ENCODE results near the gene FSIP1.

FSIP1 gene

DNA sequence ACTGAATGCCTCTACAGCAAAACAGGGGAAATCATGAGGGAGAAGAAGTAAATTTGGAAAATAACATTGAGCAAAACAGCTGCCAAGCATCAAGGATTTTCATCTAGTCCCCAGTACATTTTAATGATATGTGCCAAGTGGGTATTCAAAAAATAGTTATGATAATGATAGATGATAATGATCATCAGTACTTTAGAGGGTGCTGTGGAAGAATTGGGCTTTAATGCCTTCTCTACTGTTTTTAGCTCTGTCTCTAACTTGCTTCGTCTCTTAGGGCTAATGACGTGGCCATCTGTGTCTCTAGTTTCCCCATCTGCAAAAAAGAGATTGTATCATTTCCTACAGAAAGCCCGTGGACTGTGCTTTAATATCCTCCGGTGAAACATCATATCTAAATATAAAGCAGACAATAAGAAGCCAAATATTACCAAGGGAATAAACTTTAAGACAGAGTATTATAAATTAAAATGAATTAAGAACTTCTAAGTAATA lies 10.2 kb upstream of the FSIP1 start:
- DNase-seq (ENCODE audit: low read depth in 2 of 3, low spot score in 2 of 3): no peak

GRCh38 chr15:39792025-39792843 lies 9.6 kb upstream of the FSIP1 start:
- DNase-seq (ENCODE audit: low read depth in 2 of 3, low spot score in 2 of 3): no peak

DNA sequence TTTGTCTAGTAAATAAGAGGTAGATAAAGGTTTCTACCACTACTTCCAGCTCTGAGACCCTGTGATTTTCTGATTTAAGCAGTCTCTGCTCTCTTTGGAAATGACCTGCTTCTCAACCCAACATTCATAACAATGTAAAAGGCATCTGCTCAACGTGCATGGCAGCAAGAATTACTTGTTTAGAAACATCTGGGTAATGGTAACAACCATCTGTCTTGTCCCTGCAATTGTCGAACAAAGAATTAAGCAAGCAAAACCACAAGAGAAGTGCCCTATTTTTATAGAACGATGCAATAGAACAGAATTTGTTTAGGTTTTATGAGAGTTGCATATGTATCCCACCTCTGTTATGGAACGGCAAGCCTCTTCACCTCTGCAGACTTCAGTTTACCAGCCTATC lies 7.1 kb upstream of the FSIP1 start:
- DNase-seq (ENCODE audit: low read depth in 2 of 3, low spot score in 2 of 3): no peak

DNA sequence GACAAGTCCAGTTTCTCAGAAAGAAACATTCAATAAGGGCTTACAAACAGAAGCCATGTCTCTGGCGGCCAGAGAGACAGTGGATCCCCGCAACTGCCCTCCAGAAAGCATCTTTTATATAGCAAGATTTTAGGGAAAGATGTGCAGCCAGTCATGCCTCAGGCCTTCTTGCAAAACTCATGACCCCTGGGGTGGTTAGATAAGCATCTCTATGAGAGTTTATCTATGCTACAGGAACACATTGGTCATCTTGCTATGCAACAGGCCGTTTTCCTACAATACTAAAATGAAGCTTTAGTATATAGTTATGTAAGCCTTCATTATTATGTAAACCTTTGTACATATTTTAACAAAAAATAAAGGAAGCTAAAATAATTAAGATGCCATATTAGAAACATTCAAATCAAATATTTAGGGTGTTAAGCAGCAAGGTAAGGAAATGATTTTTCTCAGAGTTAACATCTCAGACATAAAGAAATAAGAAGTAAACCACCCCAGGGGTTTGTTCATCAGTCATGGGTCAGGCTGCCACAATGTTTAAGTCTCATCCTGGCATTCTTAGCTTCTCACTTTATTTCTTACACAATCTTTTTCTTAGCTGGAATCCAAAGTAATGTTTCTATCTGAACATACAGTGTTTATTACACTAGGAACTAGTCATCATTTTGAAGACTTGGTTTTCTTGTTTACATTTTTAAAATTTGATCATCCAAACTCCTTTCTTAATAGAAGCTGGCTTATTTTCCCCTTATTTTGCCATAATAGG lies 6.3 kb upstream of the FSIP1 start:
- no peak for DNase-seq (ENCODE audit: low read depth in 2 of 3, low spot score in 2 of 3)

- DNase-seq (ENCODE audit: low read depth in 2 of 3, low spot score in 2 of 3): no peak
These were observed 5.5 kb upstream of the FSIP1 start for GRCh38 chr15:39788108-39788507.

DNA sequence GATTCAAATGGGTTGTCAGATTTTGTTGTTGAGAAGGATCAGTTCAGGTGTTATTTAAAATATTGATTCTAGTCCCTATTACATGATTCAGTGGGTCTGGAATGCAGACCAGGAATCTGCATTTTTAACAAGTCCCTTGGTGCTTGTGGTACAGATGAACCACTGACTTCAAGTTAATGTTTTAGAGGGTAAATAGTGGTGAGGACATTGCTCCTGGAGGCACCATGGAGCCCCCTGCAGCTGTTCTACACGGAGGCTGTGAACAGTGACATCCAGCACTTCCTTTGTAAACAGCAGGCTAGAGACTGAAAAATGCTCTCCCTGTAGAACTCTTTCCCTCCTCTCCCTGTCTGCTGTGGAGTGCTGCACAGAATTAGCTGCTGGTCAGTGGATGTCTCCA lies 4.8 kb upstream of the FSIP1 start:
- DNase-seq (ENCODE audit: low read depth in 2 of 3, low spot score in 2 of 3): no peak

- no peak for DNase-seq (ENCODE audit: low read depth in 2 of 3, low spot score in 2 of 3)
These were observed 3.9 kb upstream of the FSIP1 start for GRCh38 chr15:39786447-39787056.

DNA sequence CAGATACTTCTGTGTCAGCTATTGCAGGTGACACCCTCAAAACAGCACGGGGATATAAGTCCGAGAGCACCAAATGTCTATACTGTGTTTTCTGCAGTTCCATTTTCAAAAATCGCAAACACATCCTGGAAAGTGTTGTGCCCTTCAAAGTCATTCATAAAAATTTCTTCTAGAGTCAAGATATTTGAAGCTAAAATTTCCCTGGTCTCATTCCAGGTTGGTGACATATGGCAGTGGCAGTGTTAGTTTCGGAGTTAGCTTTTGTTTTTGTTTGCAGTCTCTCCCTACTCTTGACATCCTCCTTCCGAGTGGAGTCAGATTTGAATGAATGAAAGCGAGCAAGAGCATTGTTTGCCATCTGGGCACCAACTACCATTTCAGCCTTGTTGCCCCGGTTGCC lies 3.2 kb upstream of the FSIP1 start:
- no peak for DNase-seq (ENCODE audit: low read depth in 2 of 3, low spot score in 2 of 3)

- DNase-seq (ENCODE audit: low read depth in 2 of 3, low spot score in 2 of 3): no peak
These were observed 2.5 kb upstream of the FSIP1 start for GRCh38 chr15:39785139-39785538.

- DNase-seq (ENCODE audit: low read depth in 2 of 3, low spot score in 2 of 3): no peak
These were observed 2.0 kb upstream of the FSIP1 start for GRCh38 chr15:39784638-39785037.

- no peak for DNase-seq (ENCODE audit: low read depth in 2 of 3, low spot score in 2 of 3)
These were observed 1.5 kb upstream of the FSIP1 start for GRCh38 chr15:39784125-39784524.

- DNase-seq (ENCODE audit: low read depth in 2 of 3, low spot score in 2 of 3): no peak
These were observed 691 bp upstream of the FSIP1 start for GRCh38 chr15:39783244-39783820.

DNA sequence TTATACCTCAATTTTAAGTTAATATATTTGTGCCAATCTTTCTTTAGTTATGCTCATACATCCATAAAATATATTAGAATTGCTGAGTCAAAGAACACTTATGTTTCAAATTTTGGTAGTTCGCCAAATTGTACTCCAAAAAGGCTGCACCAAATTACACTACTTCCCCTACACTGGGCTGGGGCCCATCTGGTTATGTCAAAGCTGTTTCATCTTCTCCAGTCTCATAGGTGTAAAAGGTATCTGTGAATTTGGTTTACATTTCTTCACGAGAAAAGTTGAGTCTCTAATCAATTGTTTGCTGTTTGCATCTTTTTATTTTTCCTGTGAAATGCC lies 706 bp downstream of the FSIP1 start:
- DNase-seq (ENCODE audit: low read depth in 2 of 3, low spot score in 2 of 3): no peak

GRCh38 chr15:39781147-39781966 lies 1.3 kb downstream of the FSIP1 start:
- no peak for DNase-seq (ENCODE audit: low read depth in 2 of 3, low spot score in 2 of 3)

- DNase-seq (ENCODE audit: low read depth in 2 of 3, low spot score in 2 of 3): no peak
These were observed 4.6 kb downstream of the FSIP1 start for GRCh38 chr15:39778021-39778420.

GRCh38 chr15:39777496-39777895 lies 5.1 kb downstream of the FSIP1 start:
- DNase-seq (ENCODE audit: low read depth in 2 of 3, low spot score in 2 of 3): no peak

GRCh38 chr15:39776068-39776467 lies 6.6 kb downstream of the FSIP1 start:
- no peak for DNase-seq (ENCODE audit: low read depth in 2 of 3, low spot score in 2 of 3)

DNA sequence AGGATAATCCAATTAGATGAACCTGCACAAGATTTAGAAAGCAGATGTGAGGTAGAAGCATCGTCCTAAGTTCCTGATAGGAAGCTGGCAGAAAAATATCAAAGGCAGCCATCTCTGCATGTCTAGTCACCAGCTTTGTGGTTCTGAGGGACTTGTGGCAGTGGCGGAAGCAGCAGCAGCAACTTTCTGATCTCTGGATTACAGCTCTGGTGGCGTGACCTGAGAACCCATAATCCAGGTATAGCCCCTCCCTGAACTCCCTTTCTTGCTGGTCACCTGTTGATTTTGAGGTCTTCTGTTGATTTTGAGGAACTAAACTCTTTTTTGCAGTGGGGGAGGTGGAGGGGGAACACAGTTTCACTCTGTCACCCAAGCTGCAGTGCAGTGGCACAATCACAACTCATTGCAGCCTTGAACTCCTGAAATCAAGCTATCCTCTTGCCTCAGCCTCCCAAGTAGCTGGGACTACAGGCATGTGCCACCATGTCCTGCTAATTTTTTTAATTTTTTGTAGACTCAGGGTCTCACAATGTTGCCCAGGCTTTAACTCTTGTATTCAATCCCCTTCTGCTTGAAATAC lies 7.9 kb downstream of the FSIP1 start:
- DNase-seq (ENCODE audit: low read depth in 2 of 3, low spot score in 2 of 3): no peak

DNA sequence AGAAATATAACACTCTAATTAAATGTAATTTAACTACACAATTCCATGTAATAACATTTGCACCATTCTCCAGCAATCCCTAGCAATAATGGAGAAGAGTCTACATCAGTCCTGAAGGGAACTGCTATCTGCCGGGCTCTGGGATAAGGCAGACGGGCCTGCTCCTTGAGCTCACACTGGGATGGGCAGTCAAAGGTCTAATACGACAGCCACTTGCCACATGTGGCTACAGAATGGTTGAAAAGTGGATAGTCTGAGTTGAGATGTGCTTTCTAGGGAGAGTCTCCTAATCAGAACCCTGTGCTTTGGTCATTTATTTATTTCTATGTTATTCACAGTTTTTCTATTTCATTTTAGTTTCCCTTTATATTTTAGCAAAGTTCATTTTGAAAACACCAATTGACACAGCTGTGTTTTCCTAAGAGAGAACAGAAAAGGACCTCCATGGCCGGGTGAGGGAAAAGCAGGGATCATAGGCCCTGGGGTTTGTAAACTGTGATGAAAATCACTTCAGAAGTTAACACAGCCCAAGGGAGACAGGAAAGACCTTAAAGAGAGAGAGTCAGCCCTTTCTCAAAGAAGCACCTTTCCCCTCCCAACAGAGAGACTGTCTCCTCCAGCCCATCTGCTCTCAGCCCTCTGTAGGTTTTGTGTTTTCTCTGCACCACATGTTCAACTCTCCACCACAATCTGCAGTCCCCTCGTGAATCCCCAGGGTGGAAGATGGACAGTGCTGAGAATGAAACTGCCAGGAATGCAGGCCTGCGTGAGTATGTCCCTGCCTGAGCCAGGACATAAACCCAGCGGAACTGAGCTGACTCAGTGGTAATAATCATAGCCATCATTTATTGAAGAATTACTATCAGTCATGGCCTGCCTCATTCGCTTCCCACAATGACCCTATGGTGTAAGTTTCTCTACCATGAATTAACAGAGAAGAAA lies 11.6 kb downstream of the FSIP1 start:
- no peak for DNase-seq (ENCODE audit: low read depth in 2 of 3, low spot score in 2 of 3)
